ENCODE data around the gene ATP5IF1. TPM values are rescaled to one million over a fixed set of nuclear protein-coding genes. Genes with fewer than 3 reads are reported as not detected.

Gene ATP5IF1
- total RNA-seq, 2 experiments from 2014 or later = 321 to 410 TPM

GRCh38 chr1:28273216-28273860 lies 37.4 kb downstream of the ATP5IF1 start:
- Histone ChIP-seq H3K36me3 (ENCODE audit: insufficient read depth, low read length) (peaks cover 45% of the 10 kb centered on the region), H3K4me3 (ENCODE audit: low read depth, low read length, poor library complexity, severe bottlenecking) (no peak overlapping the region), H4K20me1 (ENCODE audit: insufficient read depth, low read length) (no peaks in the 10 kb centered on the region), H3K4me1 (ENCODE audit: insufficient read depth, low read length, poor library complexity, severe bottlenecking) (no peaks in the 10 kb centered on the region), H3K79me2 (ENCODE audit: insufficient read depth, low read depth, low read length) (no peaks in the 10 kb centered on the region), H3K4me2 (ENCODE audit: low read length) (no peak overlapping the region), H2AFZ (ENCODE audit: low read length) (no peak overlapping the region), H3K27ac (ENCODE audit: low read depth, low read length, poor library complexity, severe bottlenecking) (no peak overlapping the region), H3K9me2 (ENCODE audit: insufficient read depth, low read length) (no peaks in the 10 kb centered on the region), H3K9me3 (ENCODE audit: low read length) (no peaks in the 10 kb centered on the region)
- no peak for DNase-seq (ENCODE audit: low spot score)
- ChIA-PET POLR2A (interaction anchor here (0.6 kb wide), 1 partner anchor 427 kb away, joined by 6 read pairs; no protein-coding TSS in a partner anchor), CTCF (ENCODE audit: unreplicated experiment) (no interaction called here)
- intact Hi-C loops (cut with micrococcal nuclease; ENCODE audit: unreplicated experiment) = no loop called here
- TF ChIP-seq CTCF (conservative IDR thresholded peaks at IDR 0.05; ENCODE audit: low read length) (no peak), EZH2phosphoT487 (IDR thresholded peaks at IDR 0.05; ENCODE audit: borderline replicate concordance, low read depth, low read length) (no peak)
- BruUV-seq (replicated peaks) = no TSS peak

GRCh38 chr1:28278763-28279162 lies 42.8 kb downstream of the ATP5IF1 start:
- intact Hi-C loops (cut with micrococcal nuclease; ENCODE audit: unreplicated experiment) = no loop called here
- Histone ChIP-seq H3K4me3 (ENCODE audit: low read depth, low read length, poor library complexity, severe bottlenecking) (no peak overlapping the region), H3K4me2 (ENCODE audit: low read length) (no peak overlapping the region), H4K20me1 (ENCODE audit: insufficient read depth, low read length) (no peaks in the 10 kb centered on the region), H3K36me3 (ENCODE audit: insufficient read depth, low read length) (peaks cover 59% of the 10 kb centered on the region), H2AFZ (ENCODE audit: low read length) (no peak overlapping the region), H3K9me2 (ENCODE audit: insufficient read depth, low read length) (no peaks in the 10 kb centered on the region), H3K9me3 (ENCODE audit: low read length) (no peaks in the 10 kb centered on the region), H3K79me2 (ENCODE audit: insufficient read depth, low read depth, low read length) (no peaks in the 10 kb centered on the region), H3K27ac (ENCODE audit: low read depth, low read length, poor library complexity, severe bottlenecking) (no peak overlapping the region), H3K4me1 (ENCODE audit: insufficient read depth, low read length, poor library complexity, severe bottlenecking) (no peaks in the 10 kb centered on the region)
- CTCF ChIA-PET (ENCODE audit: unreplicated experiment) = no interaction called here
- BruUV-seq (replicated peaks) = no TSS peak
- TF ChIP-seq CTCF (conservative IDR thresholded peaks at IDR 0.05; ENCODE audit: low read length) = no peak
- DNase-seq (ENCODE audit: low spot score) = no peak
- POLR2A ChIA-PET = interaction anchor here (0.7 to 1.2 kb wide), 2 partner anchors 9 to 94 kb away, joined by 3 read pairs; no protein-coding TSS in a partner anchor

- no peaks in the 10 kb centered on the region for H4K20me1 ChIP-seq (ENCODE audit: insufficient read depth, low read length)
- no peak overlapping the region for H3K4me3 ChIP-seq (ENCODE audit: low read depth, low read length, poor library complexity, severe bottlenecking)
- peaks cover 49% of the 10 kb centered on the region for H3K36me3 ChIP-seq (ENCODE audit: insufficient read depth, low read length)
- no TSS peak for BruUV-seq (replicated peaks)
- H3K79me2 ChIP-seq (ENCODE audit: insufficient read depth, low read depth, low read length) = no peaks in the 10 kb centered on the region
- ChIA-PET POLR2A (no interaction called here), CTCF (ENCODE audit: unreplicated experiment) (no interaction called here)
- intact Hi-C loops (cut with micrococcal nuclease; ENCODE audit: unreplicated experiment) = no loop called here
- H3K9me3 ChIP-seq (ENCODE audit: low read length) = no peaks in the 10 kb centered on the region
- no peaks in the 10 kb centered on the region for H3K4me1 ChIP-seq (ENCODE audit: insufficient read depth, low read length, poor library complexity, severe bottlenecking)
- H3K27ac ChIP-seq (ENCODE audit: low read depth, low read length, poor library complexity, severe bottlenecking) = no peak overlapping the region
- no peak for DNase-seq (ENCODE audit: low spot score)
- no peak overlapping the region for H2AFZ ChIP-seq (ENCODE audit: low read length)
- H3K4me2 ChIP-seq (ENCODE audit: low read length) = no peak overlapping the region
- H3K9me2 ChIP-seq (ENCODE audit: insufficient read depth, low read length) = no peaks in the 10 kb centered on the region
- TF ChIP-seq EZH2phosphoT487 (IDR thresholded peaks at IDR 0.05; ENCODE audit: borderline replicate concordance, low read depth, low read length) (no peak), CTCF (conservative IDR thresholded peaks at IDR 0.05; ENCODE audit: low read length) (no peak)
These were observed 43.8 kb downstream of the ATP5IF1 start for GRCh38 chr1:28279721-28280120.
